ENCODE data around the gene ATG2B. TPM values are rescaled to one million over a fixed set of nuclear protein-coding genes. Genes with fewer than 3 reads are reported as not detected.
"Not testable (repeated sequence)": the region's sequence is repeated elsewhere in the genome, so short reads cannot be mapped to it uniquely, and the experiment has no call there.

The ATG2B gene
- total RNA-seq, 1 donor from 2014 or later: 9.2 TPM

- ATAC-seq: no peak
- no peak for DNase-seq (ENCODE audit: missing footprints)
- intact Hi-C loops (cut with DNase I): no loop called here
Observed at GRCh38 chr14:96261772-96262655, 101.1 kb downstream of the ATG2B start.

GRCh38 chr14:96261053-96261452 is 102.1 kb downstream of the ATG2B start:
- DNase-seq (ENCODE audit: missing footprints) (no peak), ATAC-seq (no peak)
- intact Hi-C loops (cut with DNase I): no loop called here

- ATAC-seq (peak; percentile 31), DNase-seq (ENCODE audit: missing footprints) (no peak)
- intact Hi-C loops (cut with DNase I): no loop called here
Observed at GRCh38 chr14:96260341-96260821, 102.8 kb downstream of the ATG2B start.

GRCh38 chr14:96257900-96258299 is 105.2 kb downstream of the ATG2B start:
- intact Hi-C loops (cut with DNase I): no loop called here
- DNase-seq (ENCODE audit: missing footprints): no peak
- no peak for ATAC-seq

- ATAC-seq: no peak
- intact Hi-C loops (cut with DNase I): no loop called here
- no peak for DNase-seq (ENCODE audit: missing footprints)
Observed at GRCh38 chr14:96257056-96257455, 106.1 kb downstream of the ATG2B start.

GRCh38 chr14:96256407-96256806 is 106.7 kb downstream of the ATG2B start:
- DNase-seq (ENCODE audit: missing footprints) (no peak), ATAC-seq (no peak)
- intact Hi-C loops (cut with DNase I): no loop called here

GRCh38 chr14:96255501-96256366 is 107.4 kb downstream of the ATG2B start, which contains the start of gene BDKRB1:
BDKRB1 (plus strand) TSS chr14:96256210; CDS start chr14:96263683, 7,473 bp downstream.
- DNase-seq (ENCODE audit: missing footprints): no peak
- intact Hi-C loops (cut with DNase I): no loop called here
- peak; percentile 34 for ATAC-seq

GRCh38 chr14:96254687-96255086 is 108.5 kb downstream of the ATG2B start:
- ATAC-seq (no peak), DNase-seq (ENCODE audit: missing footprints) (no peak)
- intact Hi-C loops (cut with DNase I): no loop called here

GRCh38 chr14:96252999-96253539 is 110.1 kb downstream of the ATG2B start:
- intact Hi-C loops (cut with DNase I): no loop called here
- ATAC-seq: no peak
- no peak for DNase-seq (ENCODE audit: missing footprints)

- ATAC-seq: no peak
- no peak for DNase-seq (ENCODE audit: missing footprints)
- intact Hi-C loops (cut with DNase I): no loop called here
Observed at GRCh38 chr14:96252323-96252998, 110.7 kb downstream of the ATG2B start.

- ATAC-seq: no peak
- no peak for DNase-seq (ENCODE audit: missing footprints)
- intact Hi-C loops (cut with DNase I): no loop called here
Observed at GRCh38 chr14:96251656-96252155, 111.4 kb downstream of the ATG2B start.

- ATAC-seq (no peak), DNase-seq (ENCODE audit: missing footprints) (no peak)
- intact Hi-C loops (cut with DNase I): no loop called here
Observed at GRCh38 chr14:96250485-96250884, 112.7 kb downstream of the ATG2B start.

- ATAC-seq: peak; percentile 16
- DNase-seq (ENCODE audit: missing footprints): no peak
- intact Hi-C loops (cut with DNase I): no loop called here
Observed at GRCh38 chr14:96249029-96249428, 114.1 kb downstream of the ATG2B start.

GRCh38 chr14:96247031-96247430 is 116.1 kb downstream of the ATG2B start:
- intact Hi-C loops (cut with DNase I): no loop called here
- DNase-seq (ENCODE audit: missing footprints): no peak
- ATAC-seq: no peak

GRCh38 chr14:96246539-96246847 is 116.6 kb downstream of the ATG2B start:
- intact Hi-C loops (cut with DNase I): no loop called here
- no peak for DNase-seq (ENCODE audit: missing footprints)
- peak; percentile 56 for ATAC-seq

GRCh38 chr14:96245710-96246538 is 117.2 kb downstream of the ATG2B start:
- DNase-seq (ENCODE audit: missing footprints) (no peak), ATAC-seq (no peak)
- intact Hi-C loops (cut with DNase I): no loop called here

GRCh38 chr14:96245074-96245473 is 118.1 kb downstream of the ATG2B start:
- intact Hi-C loops (cut with DNase I); ATAC-seq; DNase-seq (ENCODE audit: missing footprints): not testable (repeated sequence)

GRCh38 chr14:96243785-96244184 is 119.4 kb downstream of the ATG2B start:
- no peak for ATAC-seq
- no peak for DNase-seq (ENCODE audit: missing footprints)
- intact Hi-C loops (cut with DNase I): no loop called here

Data from Right ventricle myocardium inferior (tissue), 1 donor.